PC-3 (cell line): ENCODE measurements around the gene MED6. TPM values are rescaled to one million over a fixed set of nuclear protein-coding genes. Genes with fewer than 3 reads are reported as not detected.

Experiments
- ATAC-seq: fragments of 200-7000 bp; cut with Tn5 transposase; 2 replicates; pipeline ENCODE4 v1.9.1; 2020; ENCODE audit warnings: mild to moderate bottlenecking, moderate library complexity
- BruUV-seq: library from RNA; stranded (reverse); fragments of 400-500 nt; replicated peaks from 2 replicates; lab custom pipeline; 2021; lab: Mats Ljungman, UMichigan
- CTCF ChIA-PET: fragments of 300-600 bp; sonication (Branson Sonifier 250); formaldehyde crosslinking; loops from one replicate; lab custom pipeline; 2022; ENCODE audit warnings: antibody characterized with exemption; lab: Charles Lee
- POLR2A ChIA-PET: fragments of 300-600 bp; sonication (Branson Sonifier 250); formaldehyde crosslinking; loops from one replicate; lab custom pipeline; 2022; ENCODE audit warnings: antibody characterized with exemption; ENCODE audit not compliant: unreplicated experiment; lab: Charles Lee
- DNase-seq: peaks from one replicate; pipeline ENCODE4 v3.0.0-alpha.2; 2015
- H2AFZ ChIP-seq: fragments of 300-600 bp; sonication (generic); 2 replicates; pipeline ENCODE4 v1.6.0; 2016; ENCODE audit warnings: antibody characterized with exemption, low read length
- H3F3A ChIP-seq: fragments of 300-600 bp; sonication (generic); one replicate; pipeline ENCODE4 v1.6.0; 2017; ENCODE audit warnings: antibody characterized with exemption, low read length, control low read depth, mild to moderate bottlenecking; ENCODE audit not compliant: unreplicated experiment
- H3K27ac ChIP-seq: fragments of 300-600 bp; sonication (generic); 2 replicates; pipeline ENCODE4 v1.5.1; 2016; ENCODE audit warnings: mild to moderate bottlenecking, low read length
- H3K27me3 ChIP-seq: fragments of 300-600 bp; sonication (generic); 2 replicates; pipeline ENCODE4 v1.6.1; 2016; ENCODE audit warnings: low read length, mixed read lengths
- H3K36me3 ChIP-seq: fragments of 300-600 bp; sonication (generic); 2 replicates; pipeline ENCODE4 v1.6.1; 2016; ENCODE audit warnings: low read depth, mixed run types, low read length, mixed read lengths
- H3K4me1 ChIP-seq: fragments of 300-600 bp; sonication (generic); 2 replicates; pipeline ENCODE4 v1.5.1; 2016; ENCODE audit warnings: low read length; ENCODE audit not compliant: insufficient read depth
- H3K4me2 ChIP-seq: fragments of 300-600 bp; sonication (generic); 2 replicates; pipeline ENCODE4 v1.6.0; 2016; ENCODE audit warnings: low read length
- H3K4me3 ChIP-seq: fragments of 300-600 bp; sonication (generic); 2 replicates; pipeline ENCODE4 v1.5.1; 2016; ENCODE audit warnings: mild to moderate bottlenecking, low read length, mixed read lengths
- H3K79me2 ChIP-seq: fragments of 300-600 bp; sonication (generic); 2 replicates; pipeline ENCODE4 v1.6.1; 2017; ENCODE audit warnings: low read length, mixed read lengths
- H3K9ac ChIP-seq: fragments of 300-600 bp; sonication (generic); 2 replicates; pipeline ENCODE4 v1.6.0; 2016; ENCODE audit warnings: mild to moderate bottlenecking, low read length
- H3K9me2 ChIP-seq: fragments of 300-600 bp; sonication (generic); replicated peaks from 2 replicates; pipeline ENCODE4 v1.6.1; 2016; ENCODE audit warnings: mixed run types, low read length, mixed read lengths
- H3K9me3 ChIP-seq: fragments of 300-600 bp; sonication (generic); 2 replicates; pipeline ENCODE4 v1.6.1; 2016; ENCODE audit warnings: low read length, mixed read lengths
- H4K20me1 ChIP-seq: fragments of 300-600 bp; sonication (generic); 2 replicates; pipeline ENCODE4 v1.6.1; 2016; ENCODE audit warnings: low read length, mixed read lengths
- CTCF ChIP-seq: fragments of 300-600 bp; sonication (generic); conservative IDR thresholded peaks from 2 replicates; pipeline ENCODE4 v1.5.1; 2017; ENCODE audit warnings: antibody characterized with exemption, low read depth, mild to moderate bottlenecking, low read length
- EZH2 ChIP-seq: fragments of 300-600 bp; sonication (generic); IDR thresholded peaks from one replicate; pipeline ENCODE4 v1.6.1; 2017; ENCODE audit warnings: antibody characterized with exemption, mild to moderate bottlenecking, low read length; ENCODE audit not compliant: unreplicated experiment
- EZH2phosphoT487 ChIP-seq: fragments of 300-600 bp; sonication (generic); IDR thresholded peaks from 2 replicates; pipeline ENCODE4 v1.6.1; 2018; ENCODE audit warnings: mild to moderate bottlenecking, antibody characterized with exemption, low read length, borderline replicate concordance
- intact Hi-C: fragments of 100-400 bp; cut with micrococcal nuclease; formaldehyde crosslinking; loops from 2 replicates; pipeline ENCODE4 v1.9.0; 2023
- total RNA-seq: library from RNA; depleted of rRNA; stranded (reverse); fragments of >200 nt; gene quantifications from 2 replicates; pipeline ENCODE4 v1.2.3, GENCODE V29; 2014

The MED6 gene
- total RNA-seq, 1 experiment from 2014 or later = 37.8 TPM

- Histone ChIP-seq H3K9ac (no peak overlapping the region), H3K27me3 (peaks cover 4% of the 10 kb centered on the region; the same call in 1 of the 2 replicates), H4K20me1 (no peaks in the 10 kb centered on the region), H3F3A (no peaks in the 10 kb centered on the region), H3K4me2 (no peak overlapping the region), H3K36me3 (no peaks in the 10 kb centered on the region), H2AFZ (no peak overlapping the region), H3K9me3 (no peaks in the 10 kb centered on the region), H3K9me2 (no peaks in the 10 kb centered on the region), H3K4me3 (no peak overlapping the region), H3K4me1 (no peaks in the 10 kb centered on the region), H3K79me2 (no peaks in the 10 kb centered on the region), H3K27ac (no peak overlapping the region)
- BruUV-seq = no TSS peak
- intact Hi-C loops = no loop called here
- no peak for TF ChIP-seq CTCF
- TF ChIP-seq EZH2 = no peak
- no peak for TF ChIP-seq EZH2phosphoT487
- no peak for DNase-seq
- CTCF ChIA-PET = no interaction called here
- ATAC-seq = no peak
- POLR2A ChIA-PET = no interaction called here
Observed at GRCh38 chr14:70648346-70648745, 47.9 kb upstream of the MED6 start.

- no peaks in the 10 kb centered on the region for H3K36me3 ChIP-seq
- ATAC-seq = no peak
- intact Hi-C loops = no loop called here
- no peaks in the 10 kb centered on the region for H3K9me2 ChIP-seq
- no peak overlapping the region for H3K9ac ChIP-seq
- H3K27me3 ChIP-seq = peaks cover 17% of the 10 kb centered on the region
- H4K20me1 ChIP-seq = no peaks in the 10 kb centered on the region
- peaks cover 8% of the 10 kb centered on the region; the same call in 1 of the 2 replicates for H3K4me1 ChIP-seq
- no TSS peak for BruUV-seq
- TF ChIP-seq CTCF (no peak), EZH2 (no peak), EZH2phosphoT487 (no peak)
- no peaks in the 10 kb centered on the region for H3K9me3 ChIP-seq
- H3K27ac ChIP-seq = no peak overlapping the region
- H3K4me2 ChIP-seq = no peak overlapping the region
- CTCF ChIA-PET = interaction anchor here (0.7 kb wide), 1 partner anchor 171 kb away, joined by 4 read pairs; no protein-coding TSS in a partner anchor
- no peak for DNase-seq
- no peak overlapping the region for H2AFZ ChIP-seq
- POLR2A ChIA-PET = no interaction called here
- H3F3A ChIP-seq = no peaks in the 10 kb centered on the region
- no peak overlapping the region for H3K4me3 ChIP-seq
- no peaks in the 10 kb centered on the region for H3K79me2 ChIP-seq
Observed at GRCh38 chr14:70646705-70647104, 46.2 kb upstream of the MED6 start.

DNA sequence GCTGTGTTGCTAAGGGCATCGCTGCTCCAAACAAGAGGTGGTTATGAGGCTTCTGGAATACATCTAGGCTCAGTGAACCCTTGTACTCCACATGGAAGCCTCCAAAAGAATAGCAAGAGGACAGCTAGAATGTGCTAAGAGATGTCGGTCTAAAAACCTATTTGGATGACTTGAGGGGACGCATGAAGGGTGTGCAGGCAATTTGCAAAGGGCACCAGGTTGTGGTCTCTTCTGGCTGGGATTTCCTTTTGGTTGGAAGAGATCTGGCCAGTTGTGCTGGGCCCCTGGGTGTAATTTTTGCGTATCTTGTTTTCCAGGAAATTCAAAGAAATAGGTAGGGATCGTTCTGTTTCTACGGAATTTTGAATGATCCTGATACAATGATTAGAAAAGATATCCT, 45.4 kb upstream of the MED6 start:
- Histone ChIP-seq H3F3A (no peaks in the 10 kb centered on the region), H3K9me3 (no peaks in the 10 kb centered on the region), H3K27me3 (peaks cover 19% of the 10 kb centered on the region), H3K4me1 (peaks cover 9% of the 10 kb centered on the region; the same call in 1 of the 2 replicates), H4K20me1 (no peaks in the 10 kb centered on the region), H3K4me2 (no peak overlapping the region), H3K9ac (no peak overlapping the region), H3K4me3 (no peak overlapping the region), H3K36me3 (no peaks in the 10 kb centered on the region), H3K9me2 (no peaks in the 10 kb centered on the region), H3K79me2 (no peaks in the 10 kb centered on the region), H2AFZ (no peak overlapping the region), H3K27ac (no peak overlapping the region)
- no peak for ATAC-seq
- intact Hi-C loops = no loop called here
- no peak for DNase-seq
- TF ChIP-seq CTCF (no peak), EZH2 (no peak), EZH2phosphoT487 (no peak)
- ChIA-PET CTCF (no interaction called here), POLR2A (no interaction called here)
- no TSS peak for BruUV-seq
